GM18861 (cell line): ENCODE results near the gene LRRC31.

Experiments used
- ATAC-seq: cut with Tn5 transposase; IDR thresholded peaks from one replicate; pipeline ENCODE4 v1.9.1; 2021; ENCODE audit not compliant: unreplicated experiment

Gene LRRC31

GRCh38 chr3:169813757-169814517 is 55.8 kb downstream of the LRRC31 start:
- ATAC-seq = peak; percentile 91

DNA sequence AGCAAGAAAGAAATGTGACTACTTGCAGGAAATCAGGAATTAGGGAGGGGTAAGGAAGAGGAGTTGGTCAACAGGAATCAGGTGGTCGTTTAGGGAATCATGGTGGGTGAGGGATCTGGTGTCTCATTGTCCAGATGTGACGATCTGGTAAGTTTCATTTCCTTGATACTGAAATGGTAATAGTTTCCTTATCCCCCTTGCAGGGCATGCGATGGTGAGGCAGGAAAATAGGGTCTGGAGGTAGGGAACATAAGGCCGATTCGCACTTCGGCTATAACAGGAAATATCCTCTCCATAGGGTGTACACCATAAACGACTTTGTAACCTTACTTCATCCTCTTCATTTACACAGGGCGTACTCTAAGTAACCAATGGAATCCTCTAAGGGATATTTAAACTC is 56.5 kb downstream of the LRRC31 start:
- ATAC-seq = no peak

GRCh38 chr3:169812332-169813235 is 57.2 kb downstream of the LRRC31 start, which contains the start of the genes LRRC34 and LRRIQ4:
LRRC34 (minus strand) TSS chr3:169812904; CDS start chr3:169812548, 356 bp downstream.
LRRIQ4 (plus strand) TSS chr3:169812870; CDS start chr3:169821922, 9,052 bp downstream.
- peak; percentile 55 for ATAC-seq

DNA sequence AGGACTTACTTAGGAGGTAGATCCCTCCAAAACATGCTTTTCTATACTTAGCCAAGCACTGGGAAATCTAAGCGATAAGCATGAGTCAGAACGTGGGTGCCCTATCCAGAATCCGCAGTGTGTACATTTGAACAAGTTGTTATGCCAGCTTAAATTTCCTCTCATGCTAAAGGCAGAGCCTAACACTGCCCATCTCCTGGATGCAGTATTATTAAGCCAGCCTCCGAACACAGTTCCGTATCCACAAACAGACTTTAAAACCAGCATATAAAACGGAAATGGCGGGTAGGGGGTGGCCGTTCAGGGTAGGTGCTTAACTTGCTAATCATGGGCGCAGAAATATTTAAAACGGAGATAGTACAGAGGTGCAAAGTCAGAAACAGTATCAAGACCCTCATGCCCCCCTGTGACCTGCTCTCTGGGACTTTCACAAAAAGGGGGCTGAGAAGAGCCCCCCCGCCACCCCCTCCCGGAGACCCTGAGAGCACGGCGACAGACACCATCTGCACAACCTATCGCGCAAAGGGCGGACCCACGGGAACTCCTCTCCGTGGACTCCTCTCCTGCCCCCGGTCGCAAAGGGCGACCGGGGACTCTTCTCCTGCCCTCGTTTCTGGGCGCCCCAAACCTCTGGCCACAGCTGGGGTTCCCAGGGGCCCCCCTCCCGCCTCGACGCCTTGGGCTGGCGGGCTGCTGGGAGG is 58.0 kb downstream of the LRRC31 start:
- ATAC-seq = no peak

DNA sequence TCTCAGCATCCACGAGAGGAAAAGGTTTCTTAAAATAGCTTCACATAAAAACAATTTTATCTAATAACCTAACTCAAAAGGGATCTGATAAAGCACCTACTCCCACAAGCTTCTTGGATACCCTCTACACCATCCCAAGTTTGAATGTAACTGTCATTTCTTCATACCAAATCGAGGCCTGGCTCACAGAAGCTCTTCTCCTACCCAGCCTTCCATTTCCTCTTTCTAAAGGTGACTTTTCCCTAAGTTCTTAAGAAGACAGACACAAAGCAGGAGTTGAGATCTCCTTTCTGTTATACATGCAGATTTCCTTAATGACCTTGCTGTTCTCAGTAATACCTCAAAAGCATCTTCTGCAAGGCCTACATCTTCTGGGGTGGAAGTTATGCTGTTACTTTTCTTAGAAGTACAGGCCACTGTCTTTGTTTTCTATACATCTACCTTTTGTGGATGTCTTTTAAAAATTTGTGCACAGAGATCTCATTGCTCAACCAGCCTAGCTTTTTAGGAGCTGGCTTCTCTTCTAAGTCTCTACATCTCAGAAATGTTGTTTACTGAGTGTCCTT is 60.4 kb downstream of the LRRC31 start:
- ATAC-seq = no peak

DNA sequence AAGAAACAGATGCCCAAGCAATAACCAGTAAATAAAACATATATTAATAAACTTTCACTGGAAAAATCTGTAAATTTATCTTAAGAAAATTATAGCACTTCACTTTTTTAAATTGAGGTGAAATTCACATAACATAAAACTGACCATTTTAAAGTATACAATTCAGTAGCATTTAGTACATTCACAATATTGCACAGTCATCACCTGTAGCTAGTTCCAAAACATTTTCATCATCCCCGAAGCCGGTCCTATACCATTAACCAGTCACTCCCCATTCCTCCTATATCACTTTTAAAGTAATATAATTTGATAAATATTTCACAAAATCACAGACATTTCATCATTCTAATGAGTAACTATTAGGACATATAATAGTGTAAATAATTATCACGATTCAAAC is 65.1 kb downstream of the LRRC31 start:
- no peak for ATAC-seq

- no peak for ATAC-seq
Observed at GRCh38 chr3:169792359-169792758, 77.4 kb downstream of the LRRC31 start.

- ATAC-seq = no peak
Observed at GRCh38 chr3:169790687-169791429, 78.9 kb downstream of the LRRC31 start.

DNA sequence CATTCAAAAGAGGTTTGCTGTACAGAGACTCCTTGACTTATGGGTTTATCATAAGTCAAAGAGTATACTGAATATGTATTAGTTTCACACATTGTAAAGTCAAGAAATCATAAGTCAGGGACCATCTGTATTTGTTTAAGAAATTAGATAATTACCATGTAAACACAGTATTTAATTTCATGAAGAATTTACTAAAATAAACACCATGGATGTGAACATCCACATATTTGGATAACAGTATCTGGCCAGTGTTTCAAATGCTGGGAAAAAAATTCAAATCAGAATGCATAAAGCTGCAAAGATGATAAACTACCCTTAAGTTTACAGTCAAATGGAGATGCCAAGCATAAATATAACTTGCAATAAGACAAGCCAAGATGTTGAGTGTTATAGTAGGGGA is 79.5 kb downstream of the LRRC31 start:
- ATAC-seq = no peak
